Measurements from ENCODE around the gene CPA4.

CPA4 gene

GRCh38 chr7:130367088-130367755 lies 74.3 kb downstream of the CPA4 start:
- no peak overlapping the region for H3K27ac ChIP-seq
- no peak for TF ChIP-seq CTCF (IDR thresholded peaks at IDR 0.05)
- no peak for TF ChIP-seq ZFX (IDR thresholded peaks at IDR 0.05; ENCODE audit: borderline replicate concordance)

GRCh38 chr7:130367836-130368746 lies 75.1 kb downstream of the CPA4 start:
- no peak for TF ChIP-seq CTCF (IDR thresholded peaks at IDR 0.05)
- TF ChIP-seq ZFX (IDR thresholded peaks at IDR 0.05; ENCODE audit: borderline replicate concordance): no peak
- no peak overlapping the region for H3K27ac ChIP-seq

- no peak for TF ChIP-seq CTCF (IDR thresholded peaks at IDR 0.05)
- H3K27ac ChIP-seq: no peak overlapping the region
Observed at GRCh38 chr7:130369110-130369711, 76.2 kb downstream of the CPA4 start.

GRCh38 chr7:130369831-130370550 lies 77.0 kb downstream of the CPA4 start:
- H3K27ac ChIP-seq: no peak overlapping the region
- TF ChIP-seq CTCF (IDR thresholded peaks at IDR 0.05): no peak
- no peak for TF ChIP-seq ZFX (IDR thresholded peaks at IDR 0.05; ENCODE audit: borderline replicate concordance)

GRCh38 chr7:130371046-130371445 lies 78.1 kb downstream of the CPA4 start:
- no peak overlapping the region for H3K27ac ChIP-seq

More at GRCh38 chr7:130371046-130371445, 78.1 kb downstream of the CPA4 start:
- TF ChIP-seq CTCF (IDR thresholded peaks at IDR 0.05) (no peak), ZFX (IDR thresholded peaks at IDR 0.05; ENCODE audit: borderline replicate concordance) (no peak)

Measured in 22Rv1 (cell line).